Panc1 (cell line): Measurements from ENCODE around the gene CD4. TPM values are rescaled to one million over a fixed set of nuclear protein-coding genes. Genes with fewer than 3 reads are reported as not detected.

Experiments used
- ATAC-seq: fragments of 200-7000 bp; cut with Tn5 transposase; 2 replicates; pipeline ENCODE4 v1.9.1; 2020; ENCODE audit warnings: mild to moderate bottlenecking, moderate library complexity
- BruUV-seq: library from RNA; stranded (reverse); fragments of 400-500 nt; replicated peaks from 2 replicates; lab custom pipeline; 2021; lab: Mats Ljungman, UMichigan
- CTCF ChIA-PET: fragments of 300-600 bp; sonication (Branson Sonifier 250); formaldehyde crosslinking; loops from one replicate; lab custom pipeline; 2022; ENCODE audit warnings: antibody characterized with exemption; lab: Charles Lee
- POLR2A ChIA-PET: fragments of 300-600 bp; sonication (Branson Sonifier 250); formaldehyde crosslinking; loops from one replicate; lab custom pipeline; 2022; ENCODE audit warnings: antibody characterized with exemption; lab: Charles Lee
- DNase-seq: peaks from one replicate; pipeline ENCODE4 v3.0.0-alpha.2; 2010; ENCODE audit warnings: low read depth, low spot score
- H3K27ac ChIP-seq: 2 replicates; pipeline ENCODE4 v1.5.1; 2011; ENCODE audit warnings: mild to moderate bottlenecking, low read length, inconsistent platforms
- H3K27me3 ChIP-seq: fragments of 200-500 bp; sonication (Bioruptor generic); 2 replicates; pipeline ENCODE4 v1.6.0; 2014; ENCODE audit warnings: low read length, inconsistent platforms; ENCODE audit not compliant: control insufficient read depth, insufficient read depth
- H3K36me3 ChIP-seq: fragments of 200-500 bp; sonication (Bioruptor generic); 2 replicates; pipeline ENCODE4 v1.5.1; 2014; ENCODE audit warnings: inconsistent platforms, mild to moderate bottlenecking, low read length, moderate library complexity; ENCODE audit not compliant: control insufficient read depth, insufficient read depth
- H3K4me1 ChIP-seq: 2 replicates; pipeline ENCODE4 v1.5.1; 2011; ENCODE audit warnings: inconsistent platforms, mild to moderate bottlenecking, low read length, moderate library complexity; ENCODE audit not compliant: control insufficient read depth, insufficient read depth
- H3K4me3 ChIP-seq, 2 experiments: 2 replicates each; pipeline ENCODE4 v1.5.1; 2011 to 2012; ENCODE audit warnings: low read depth in 2 of 2, low read length in 2 of 2, mild to moderate bottlenecking in 2 of 2, inconsistent platforms in 1 of 2, moderate library complexity in 1 of 2
- H3K9me3 ChIP-seq: fragments of 200-500 bp; sonication (Bioruptor generic); 2 replicates; pipeline ENCODE4 v1.5.1; 2014; ENCODE audit warnings: low read depth, mild to moderate bottlenecking, inconsistent platforms, low read length, moderate library complexity; ENCODE audit not compliant: control insufficient read depth, insufficient read depth
- CTCF ChIP-seq: fragments of 450-650 bp; IDR thresholded peaks from 2 replicates; pipeline ENCODE4 v1.5.1; 2017; ENCODE audit warnings: mild to moderate bottlenecking
- POLR2AphosphoS5 ChIP-seq: IDR thresholded peaks from 2 replicates; pipeline ENCODE4 v1.6.1; 2012; ENCODE audit warnings: mild to moderate bottlenecking, low read depth, low read length, moderate library complexity
- REST ChIP-seq, 2 experiments: IDR thresholded peaks; 2 replicates each; pipeline ENCODE4 v1.6.1; 2011 to 2012; ENCODE audit warnings: low read depth in 2 of 2, control low read depth in 1 of 2, low read length in 1 of 2, mild to moderate bottlenecking in 1 of 2, moderate library complexity in 1 of 2; ENCODE audit not compliant: insufficient read depth in 1 of 2
- SIN3A ChIP-seq: IDR thresholded peaks from 2 replicates; pipeline ENCODE4 v1.6.1; 2012; ENCODE audit warnings: low read depth, mild to moderate bottlenecking, low read length, moderate library complexity, borderline replicate concordance; ENCODE audit not compliant: insufficient read depth
- TCF7L2 ChIP-seq: IDR thresholded peaks from 2 replicates; pipeline ENCODE4 v1.6.1; 2011; ENCODE audit warnings: mild to moderate bottlenecking, low read depth, low read length, inconsistent platforms
- in situ Hi-C: cut with HindIII; loops from 2 replicates; pipeline ENCODE4 v1.10.0; 2016; ENCODE audit warnings: low sequenced_read_pairs, low pct_unique_long_range_greater_than_20kb
- intact Hi-C: fragments of 100-400 bp; cut with micrococcal nuclease; formaldehyde crosslinking; loops from one replicate; pipeline ENCODE4 v1.10.0; 2022; ENCODE audit not compliant: unreplicated experiment
- total RNA-seq: library from RNA; stranded (reverse); gene quantifications from one replicate; pipeline ENCODE4 v1.2.1, GENCODE V29; 2021; ENCODE audit not compliant: unreplicated experiment

The CD4 gene
- total RNA-seq, 1 experiment from 2014 or later, result 0.23 TPM

GRCh38 chr12:6820166-6820565 lies 30.8 kb downstream of the CD4 start:
- in situ Hi-C loops, result no loop called here
- ATAC-seq (no peak), DNase-seq (no peak)
- H3K36me3 ChIP-seq, result no peaks in the 10 kb centered on the region
- TF ChIP-seq TCF7L2 (no peak), POLR2AphosphoS5 (no peak), REST (IDR thresholded peaks at IDR 0.05; ENCODE audit: insufficient read depth in 1 of 2, low read depth in 2 of 2, low read length in 1 of 2) (no peak), CTCF (no peak), SIN3A (no peak)
- ChIA-PET CTCF (no interaction called here), POLR2A (no interaction called here)
- H3K9me3 ChIP-seq, result no peaks in the 10 kb centered on the region
- H3K27me3 ChIP-seq, result no peaks in the 10 kb centered on the region
- no peak overlapping the region for H3K27ac ChIP-seq
- H3K4me3 ChIP-seq, result no peak overlapping the region
- 0 out of 2 replicates have a peak, but pooled peaks cover 4% of the 10 kb centered on the region for H3K4me1 ChIP-seq
- BruUV-seq, result no TSS peak
- intact Hi-C loops, result no loop called here

GRCh38 chr12:6821591-6822425 lies 32.5 kb downstream of the CD4 start, which contains the start of gene GPR162:
Gene GPR162 (plus strand): TSS chr12:6821821. CDS start chr12:6823899, 2,078 bp downstream.
- POLR2A ChIA-PET, result no interaction called here
- H3K9me3 ChIP-seq, result no peaks in the 10 kb centered on the region
- TF ChIP-seq TCF7L2 (no peak), REST (IDR thresholded peaks at IDR 0.05; ENCODE audit: insufficient read depth in 1 of 2, low read depth in 2 of 2, low read length in 1 of 2) (no peak), POLR2AphosphoS5 (no peak), CTCF (no peak), SIN3A (no peak)
- in situ Hi-C loops, result no loop called here
- ATAC-seq (no peak), DNase-seq (no peak)
- H3K36me3 ChIP-seq, result no peaks in the 10 kb centered on the region
- no peak within 1 kb of the TSS for H3K27ac ChIP-seq
- H3K4me1 ChIP-seq, result 0 out of 2 replicates have a peak, but pooled peaks cover 6% of the 10 kb centered on the region
- H3K27me3 ChIP-seq, result no peaks in the 10 kb centered on the region
- intact Hi-C loops, result no loop called here
- CTCF ChIA-PET, result no interaction called here
- H3K4me3 ChIP-seq, result peak within 1 kb of the TSS; percentile 23 to 34; a peak in 2 of 4 replicates
- no TSS peak for BruUV-seq
